T-helper 2 cell (primary cell): ENCODE results near the gene LYPD1.

Source experiments
- DNase-seq, 5 experiments: peaks; one replicate each; pipeline versions ENCODE4 v3.0.0 to v3.0.0-alpha.2; 2012 to 2022

The LYPD1 gene

DNA sequence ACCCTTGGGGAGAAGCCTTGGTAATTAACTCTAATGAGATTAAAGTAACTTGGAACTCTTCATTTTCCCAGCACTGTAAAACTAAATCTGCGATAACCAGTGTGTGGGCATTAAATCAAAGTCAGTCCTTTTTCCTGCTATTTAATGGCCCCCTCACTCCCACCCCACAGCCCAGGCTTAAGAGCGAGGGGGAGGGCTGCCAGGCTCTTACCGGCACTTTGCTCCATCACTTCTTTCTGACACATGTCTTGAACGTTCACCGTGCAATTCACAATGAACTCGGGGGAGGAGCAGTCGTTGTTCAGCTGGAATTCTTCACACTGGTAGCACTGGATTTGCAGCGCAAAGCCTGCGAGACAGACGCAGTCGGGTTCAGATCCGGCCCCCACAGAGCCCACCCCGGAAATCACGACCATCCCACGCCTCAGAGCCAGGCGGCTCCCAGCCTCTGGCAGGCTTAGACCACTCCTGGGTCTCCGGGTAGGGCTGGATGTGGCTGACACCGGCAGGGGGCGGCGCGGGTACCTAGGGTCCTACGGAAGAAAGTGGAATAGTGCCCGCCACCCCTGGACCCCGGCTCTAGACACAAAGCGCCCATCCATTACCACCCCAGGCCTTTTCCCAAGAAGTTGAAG, 1.7 kb downstream of the LYPD1 start:
- no peak for DNase-seq

- DNase-seq, result no peak
Observed at GRCh38 chr2:132667706-132668105, 2.3 kb downstream of the LYPD1 start.

DNA sequence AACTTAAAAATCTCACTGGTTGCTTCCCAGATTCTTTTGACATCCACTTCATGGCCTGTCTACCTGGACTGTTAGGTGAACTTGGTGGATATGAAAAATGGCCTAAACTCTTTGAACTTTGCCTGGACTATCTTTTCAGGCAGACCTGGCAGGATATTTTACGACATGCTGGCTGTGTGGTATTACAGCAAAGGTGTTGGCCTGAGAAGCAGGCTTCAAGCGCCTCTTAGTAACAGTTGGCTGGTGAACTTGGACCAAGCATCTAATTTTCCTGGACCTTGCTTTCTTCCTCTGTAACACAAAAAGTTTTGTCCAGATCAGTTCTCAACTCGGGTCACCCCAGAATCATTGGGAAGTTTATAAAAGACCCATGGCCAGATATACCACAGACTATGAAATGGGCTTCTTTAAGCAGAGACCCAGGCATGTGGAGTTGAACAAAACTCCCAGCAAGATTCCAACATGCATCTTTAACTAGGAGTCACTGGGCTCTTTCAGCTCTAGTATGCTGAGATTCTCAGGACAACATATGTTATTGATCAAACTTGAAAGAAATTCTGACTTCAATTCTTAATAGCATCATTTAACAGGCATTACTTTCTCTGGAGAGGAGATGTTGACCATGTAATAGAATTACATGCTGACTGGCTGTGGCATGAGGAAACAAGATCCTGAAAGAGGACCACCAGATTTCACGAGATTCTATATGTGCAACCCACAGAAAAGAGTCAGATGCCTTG, 4.4 kb downstream of the LYPD1 start:
- no peak for DNase-seq

GRCh38 chr2:132664096-132664495, 5.9 kb downstream of the LYPD1 start:
- no peak for DNase-seq

DNA sequence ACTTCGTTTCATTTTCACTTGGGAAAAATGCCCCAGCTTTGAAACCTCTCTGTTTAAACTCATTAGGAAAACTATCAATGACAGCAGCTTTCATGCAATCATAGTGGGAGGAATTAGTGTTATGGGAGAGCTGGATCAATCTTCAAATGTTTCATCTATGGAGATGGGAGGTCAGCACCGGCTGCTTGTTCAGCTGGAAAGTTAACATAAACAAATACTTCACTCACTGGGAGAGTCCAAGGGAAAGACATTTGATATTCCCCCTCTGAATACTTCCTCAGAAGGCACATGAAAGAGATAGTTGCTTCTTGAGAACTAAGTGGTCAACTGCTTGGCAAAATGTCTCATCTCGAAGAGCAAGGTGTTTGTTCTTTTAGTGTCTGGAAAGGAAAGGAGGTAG, 7.3 kb downstream of the LYPD1 start:
- no peak for DNase-seq

- no peak for DNase-seq
Observed at GRCh38 chr2:132659331-132659730, 10.7 kb downstream of the LYPD1 start.

- no peak for DNase-seq
Observed at GRCh38 chr2:132656266-132656975, 13.6 kb downstream of the LYPD1 start.

GRCh38 chr2:132654968-132655367, 15.0 kb downstream of the LYPD1 start:
- DNase-seq, result no peak

- DNase-seq, result no peak
Observed at GRCh38 chr2:132654335-132654734, 15.7 kb downstream of the LYPD1 start.

GRCh38 chr2:132652474-132652873, 17.5 kb downstream of the LYPD1 start:
- no peak for DNase-seq

GRCh38 chr2:132651115-132652045, 18.6 kb downstream of the LYPD1 start:
- no peak for DNase-seq

GRCh38 chr2:132646540-132647108, 23.4 kb downstream of the LYPD1 start:
- DNase-seq, result no peak

DNA sequence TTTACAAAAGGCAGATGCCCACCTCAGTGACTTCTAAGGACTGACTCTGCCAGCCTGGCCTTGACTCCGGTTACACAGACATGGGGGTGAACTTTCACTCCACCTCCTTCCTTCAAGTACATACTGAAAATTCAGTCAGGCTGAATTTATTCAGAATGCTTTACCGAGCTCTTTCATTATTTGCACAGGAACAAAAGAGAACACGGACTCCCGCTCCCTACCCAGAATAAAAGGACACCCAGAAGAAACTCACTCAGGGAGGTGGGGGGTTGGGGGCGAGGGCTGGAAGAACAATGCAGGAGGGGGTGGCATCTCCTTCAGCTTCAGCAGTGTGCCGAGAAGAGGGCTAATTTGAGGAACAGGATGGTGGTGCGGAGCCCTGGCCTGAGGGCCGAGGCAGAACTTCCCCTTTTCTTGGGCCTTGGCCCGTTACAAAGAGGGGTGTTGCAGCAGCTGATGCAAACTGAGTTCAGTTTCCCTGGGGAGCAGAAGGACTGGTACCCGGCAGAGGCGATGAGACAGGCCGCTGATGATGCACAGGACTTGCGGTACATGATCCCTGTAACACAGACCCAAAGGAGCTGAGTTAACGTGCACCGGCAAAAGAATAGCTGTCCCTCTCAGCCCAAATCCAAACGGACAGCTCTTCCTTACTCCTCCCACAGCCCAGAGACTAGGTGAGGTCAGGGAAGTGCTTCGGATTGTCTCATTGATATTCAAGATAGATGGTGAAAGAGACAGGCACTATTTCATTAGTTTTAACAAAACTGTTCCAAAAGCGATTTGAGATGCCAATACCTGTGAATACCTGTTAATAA, 24.1 kb downstream of the LYPD1 start:
- no peak for DNase-seq

GRCh38 chr2:132645176-132645575, 24.8 kb downstream of the LYPD1 start:
- DNase-seq, result no peak

- no peak for DNase-seq
Observed at GRCh38 chr2:132642415-132642814, 27.6 kb downstream of the LYPD1 start.

- no peak for DNase-seq
Observed at GRCh38 chr2:132641819-132642218, 28.2 kb downstream of the LYPD1 start.

DNA sequence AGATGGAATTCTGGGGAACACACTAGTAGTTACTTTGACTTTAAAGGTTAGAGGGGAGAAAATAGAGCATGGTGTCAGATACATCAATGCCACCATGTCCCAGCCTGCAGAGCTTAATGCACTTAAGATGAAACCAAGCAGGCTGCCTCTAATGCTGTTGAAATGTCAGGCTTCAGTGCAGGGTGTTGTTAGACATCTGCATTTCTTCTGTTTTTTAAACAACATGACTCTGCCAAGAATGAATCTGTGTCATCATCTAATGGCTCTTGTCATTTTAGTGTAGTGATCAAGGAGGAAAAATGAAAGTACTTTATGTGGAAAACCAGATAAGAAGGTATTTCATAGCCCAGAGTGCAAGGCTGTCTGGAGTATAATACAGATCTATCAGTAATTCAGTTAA, 29.9 kb downstream of the LYPD1 start:
- DNase-seq, result no peak

GRCh38 chr2:132638313-132639040, 31.5 kb downstream of the LYPD1 start:
- no peak for DNase-seq

DNA sequence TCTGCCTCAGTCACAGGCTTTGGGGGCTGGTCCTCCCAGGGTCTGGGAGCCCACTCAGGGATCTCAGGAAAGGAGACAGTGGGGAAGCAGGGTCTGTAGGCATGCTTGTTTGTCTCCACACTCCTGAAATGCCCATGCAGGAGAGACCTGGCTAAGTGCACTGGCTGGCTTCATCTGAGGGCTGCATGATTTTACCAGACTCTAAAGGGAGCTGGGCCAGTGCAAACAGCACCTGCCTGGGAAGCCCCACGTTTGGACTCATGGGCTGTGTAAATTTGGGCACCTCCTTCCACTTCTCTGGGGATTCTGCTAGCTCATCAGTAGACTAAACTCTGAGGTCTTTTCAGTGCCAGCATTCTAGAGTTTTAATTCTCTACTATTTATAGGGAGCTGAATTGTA, 33.7 kb downstream of the LYPD1 start:
- DNase-seq, result no peak

DNA sequence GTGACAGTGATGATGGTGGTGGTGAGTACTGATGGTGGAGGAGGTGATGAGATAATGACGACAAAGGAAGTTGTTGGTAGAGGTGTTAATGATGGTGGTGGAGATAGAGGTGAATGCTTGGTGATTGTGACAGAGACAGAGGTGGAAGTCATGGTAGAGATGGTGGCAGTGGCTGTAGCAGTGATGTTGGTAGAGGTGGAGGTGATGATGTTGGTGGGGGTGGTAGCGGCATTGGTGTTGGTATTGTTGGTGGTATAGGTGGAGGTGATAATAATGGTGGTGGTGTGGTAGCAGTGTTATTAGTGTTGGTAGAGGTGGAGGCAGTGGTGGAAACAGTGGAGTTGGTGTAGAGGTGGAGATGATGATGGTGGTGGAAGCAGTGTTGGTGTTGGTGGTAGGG, 36.4 kb downstream of the LYPD1 start:
- DNase-seq, result peak in 1 of 5 experiments; percentile 14
